HepG2 (cell line): ENCODE data around the gene TFDP2. TPM values are rescaled to one million over a fixed set of nuclear protein-coding genes. Genes with fewer than 3 reads are reported as not detected.

Source experiments
- ATRX ChIP-seq: sonication (generic); formaldehyde crosslinking; IDR thresholded peaks from 2 replicates; pipeline ENCODE4 v1.4.0; 2020; ENCODE audit warnings: missing genetic modification reagents, borderline replicate concordance
- BORCS8-MEF2B ChIP-seq: sonication (generic); formaldehyde crosslinking; IDR thresholded peaks from 2 replicates; pipeline ENCODE4 v1.8.0; 2022; ENCODE audit warnings: mild to moderate bottlenecking, missing genetic modification reagents
- DPF2 ChIP-seq: sonication (generic); formaldehyde crosslinking; IDR thresholded peaks from 2 replicates; pipeline ENCODE4 v1.4.0; 2020; ENCODE audit warnings: mild to moderate bottlenecking, low read depth, missing genetic modification reagents, borderline replicate concordance
- EEA1 ChIP-seq: sonication (generic); formaldehyde crosslinking; IDR thresholded peaks from 2 replicates; pipeline ENCODE4 v1.5.1; 2020; ENCODE audit warnings: mild to moderate bottlenecking, missing genetic modification reagents, borderline replicate concordance
- FOXJ3 ChIP-seq: sonication (generic); formaldehyde crosslinking; IDR thresholded peaks from 2 replicates; pipeline ENCODE4 v1.4.0; 2020; ENCODE audit warnings: missing genetic modification reagents, mild to moderate bottlenecking, borderline replicate concordance
- HMGXB3 ChIP-seq: sonication (generic); formaldehyde crosslinking; IDR thresholded peaks from 2 replicates; pipeline ENCODE4 v1.4.0; 2020; ENCODE audit warnings: missing genetic modification reagents, borderline replicate concordance
- HNF4A ChIP-seq: sonication (generic); formaldehyde crosslinking; IDR thresholded peaks from 2 replicates; pipeline ENCODE4 v1.4.0; 2020; ENCODE audit warnings: missing genetic modification reagents
- SAFB2 ChIP-seq: sonication (generic); formaldehyde crosslinking; IDR thresholded peaks from 2 replicates; pipeline ENCODE4 v1.5.1; 2020; ENCODE audit warnings: missing genetic modification reagents, low read depth, mild to moderate bottlenecking, borderline replicate concordance
- SP5 ChIP-seq: IDR thresholded peaks from 2 replicates; pipeline ENCODE4 v1.6.1; 2016; ENCODE audit warnings: low read depth, borderline replicate concordance
- SRSF4 ChIP-seq: fragments of 200-400 bp; formaldehyde crosslinking; IDR thresholded peaks from one replicate; pipeline ENCODE4 v1.6.1; 2018; ENCODE audit warnings: mild to moderate bottlenecking, low read depth, low read length, moderate library complexity; ENCODE audit not compliant: poor library complexity, severe bottlenecking
- TRIM22 ChIP-seq: fragments of 450-650 bp; IDR thresholded peaks from 2 replicates; pipeline ENCODE4 v1.6.1; 2017
- ZFP1 ChIP-seq: IDR thresholded peaks from 2 replicates; pipeline ENCODE4 v1.6.1; 2016
- ZFP41 ChIP-seq: sonication (generic); formaldehyde crosslinking; IDR thresholded peaks from 2 replicates; pipeline ENCODE4 v1.4.0; 2020; ENCODE audit warnings: mild to moderate bottlenecking, missing genetic modification reagents, borderline replicate concordance
- ZGPAT ChIP-seq: IDR thresholded peaks from 2 replicates; pipeline ENCODE4 v1.6.1; 2016; ENCODE audit warnings: mild to moderate bottlenecking
- polyA plus RNA-seq, 8 experiments: library from polyadenylated mRNA; depleted of rRNA in 3 of 8; stranded (reverse) in 7 of 8; unstranded in 1 of 8; fragments of >200 nt; fragmentation: Illumina TruSeq in 4 of 8; extraction: Trizol in 4 of 8; gene quantifications; 2 replicates each; pipeline versions ENCODE4 v1.2.1 to v1.2.3, GENCODE V29; 2011 to 2016; ENCODE audit warnings: low read depth in 4 of 8, missing spikeins in 1 of 8, mixed read lengths in 1 of 8; ENCODE audit not compliant: insufficient read depth in 1 of 8
- total RNA-seq, 5 experiments: library from RNA; depleted of rRNA; stranded (reverse); fragments of >200 nt; fragmentation: Illumina TruSeq; extraction: Trizol; gene quantifications; 2 replicates each; pipeline ENCODE4 v1.2.3, GENCODE V29; 2016; ENCODE audit warnings: low read depth in 1 of 5

Gene TFDP2
- total and polyA plus RNA-seq, 2 of the 13 experiments (the other 11 are each of a cell fraction or from before 2014, with no cell fraction given) = 17.9 to 37.4 TPM

- TF ChIP-seq TRIM22 (no peak), SAFB2 (no peak), SP5 (CRISPR knock-in tag) (peak; percentile 60), EEA1 (no peak), SRSF4 (no peak), DPF2 (CRISPR knock-in tag) (no peak), HNF4A (CRISPR knock-in tag) (peak; percentile 82), BORCS8-MEF2B (CRISPR knock-in tag) (peak; percentile 43; the same call in 1 of the 2 replicates), ZGPAT (CRISPR knock-in tag) (peak; percentile 55; the same call in 1 of the 2 replicates), ZFP41 (CRISPR knock-in tag) (0 out of 2 replicates have a peak, but pooled peaks have one; percentile 40), FOXJ3 (0 out of 2 replicates have a peak, but pooled peaks have one; percentile 15), ATRX (CRISPR knock-in tag) (no peak), HMGXB3 (peak; percentile 96), ZFP1 (no peak)
These were observed at the start of gene TFDP2 (continued) for GRCh38 chr3:142148792-142149672.
